M059J (cell line): ENCODE data around the gene CNTN6. TPM values are rescaled to one million over a fixed set of nuclear protein-coding genes. Genes with fewer than 3 reads are reported as not detected.
"Not testable (repeated sequence)": the region's sequence is repeated elsewhere in the genome, so short reads cannot be mapped to it uniquely, and the experiment has no call there.

Experiments used
- DNase-seq: peaks from one replicate; pipeline ENCODE4 v3.0.0-alpha.2; 2012; ENCODE audit warnings: low read depth
- total RNA-seq: library from RNA; depleted of rRNA; stranded (reverse); fragments of >200 nt; shearing (Covaris generic); gene quantifications from 2 replicates; pipeline ENCODE4 v1.2.3, GENCODE V29; 2014

Gene CNTN6
- total RNA-seq, 1 experiment from 2014 or later: not detected

DNA sequence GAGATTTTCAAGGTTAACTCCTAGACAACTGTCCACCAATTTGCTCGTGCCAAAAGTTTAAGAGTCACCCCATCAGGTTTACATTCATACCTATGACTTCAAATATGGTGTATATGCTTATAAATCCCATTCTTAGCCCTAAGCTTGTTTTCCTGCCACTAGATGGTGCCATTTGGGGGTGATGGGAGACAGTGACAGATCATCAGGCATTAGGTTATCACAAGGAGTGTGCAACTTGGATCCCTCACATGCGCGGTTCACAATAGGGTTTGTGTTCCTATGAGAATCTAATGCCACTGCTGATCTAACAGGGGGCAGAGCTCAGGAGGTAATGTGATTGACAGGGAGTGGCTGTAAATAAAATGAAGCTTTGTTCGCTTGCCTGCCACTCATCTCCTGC is 182.7 kb downstream of the CNTN6 start:
- DNase-seq: no peak

DNA sequence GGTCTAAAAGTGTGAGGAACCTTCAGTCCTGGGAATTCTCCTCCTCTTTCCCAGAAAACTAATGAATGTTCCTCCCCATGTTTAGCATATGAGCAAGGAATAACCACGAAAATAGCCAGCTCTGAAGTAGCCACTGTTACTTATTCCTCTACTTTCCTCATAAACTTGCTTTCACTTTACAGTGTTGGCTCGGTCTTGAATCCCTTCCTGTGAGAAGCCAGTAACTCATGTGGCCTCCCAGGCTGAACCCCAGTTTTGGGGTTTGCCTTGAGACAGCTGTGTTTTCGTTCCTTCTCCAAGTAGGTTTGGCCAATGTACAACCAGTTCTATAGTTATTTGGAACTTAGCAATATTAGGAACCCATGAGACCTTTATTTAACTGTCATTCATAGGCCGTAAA is 195.0 kb downstream of the CNTN6 start:
- DNase-seq: no peak

DNA sequence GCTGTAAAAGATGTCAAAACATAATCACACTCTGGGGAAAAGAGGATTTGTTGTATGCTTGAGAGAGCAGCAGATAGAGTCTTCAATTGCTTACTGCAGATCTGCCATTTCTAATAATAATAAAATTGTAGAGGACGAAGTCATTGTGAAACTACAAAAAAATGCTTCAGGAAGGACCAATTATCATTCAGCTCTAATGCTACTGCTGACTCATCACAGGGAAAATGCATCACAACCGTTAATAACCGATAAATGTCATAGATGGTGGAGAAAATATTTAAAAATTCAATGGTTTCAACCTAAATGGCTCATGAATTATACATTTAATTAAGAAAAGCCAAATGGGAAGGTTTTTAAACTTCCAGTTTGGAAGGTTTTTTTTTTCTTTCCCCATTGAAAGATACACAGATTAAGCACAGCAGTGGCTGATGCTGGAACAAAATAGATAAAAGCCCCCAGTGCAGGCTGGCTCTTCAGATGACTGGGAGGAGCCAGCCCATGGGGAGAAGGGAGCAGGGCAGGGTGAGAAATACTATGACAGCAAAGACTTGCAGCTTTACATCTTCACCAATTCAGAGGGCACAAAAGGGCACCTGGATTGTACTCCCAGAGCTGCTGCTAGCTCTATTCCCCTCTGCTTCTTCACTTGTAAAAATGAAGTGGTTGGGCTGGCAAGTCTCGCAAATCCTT is 196.1 kb downstream of the CNTN6 start:
- no peak for DNase-seq

DNA sequence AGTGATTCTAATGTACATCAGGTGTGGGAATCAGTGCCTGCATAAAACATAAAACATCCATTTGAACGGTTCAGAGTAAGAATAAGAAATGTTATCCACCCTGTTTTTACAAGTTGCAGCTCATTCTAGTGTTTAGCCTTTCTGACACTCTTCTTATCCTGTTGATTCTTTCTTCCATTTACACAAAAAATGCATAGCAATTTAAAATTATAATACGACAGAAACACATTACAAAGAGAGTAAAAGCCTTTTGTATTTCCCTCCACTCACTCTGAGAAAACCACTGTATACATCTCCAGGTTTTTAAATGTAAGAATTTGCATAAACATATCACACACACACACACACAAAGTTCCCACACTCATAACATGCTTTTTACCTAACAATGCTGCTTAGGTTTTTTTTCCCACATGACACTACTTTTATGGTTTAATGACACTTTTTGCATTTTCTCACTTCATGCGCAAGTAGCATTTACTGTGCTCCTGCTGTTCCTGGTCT is 199.8 kb downstream of the CNTN6 start:
- no peak for DNase-seq

DNA sequence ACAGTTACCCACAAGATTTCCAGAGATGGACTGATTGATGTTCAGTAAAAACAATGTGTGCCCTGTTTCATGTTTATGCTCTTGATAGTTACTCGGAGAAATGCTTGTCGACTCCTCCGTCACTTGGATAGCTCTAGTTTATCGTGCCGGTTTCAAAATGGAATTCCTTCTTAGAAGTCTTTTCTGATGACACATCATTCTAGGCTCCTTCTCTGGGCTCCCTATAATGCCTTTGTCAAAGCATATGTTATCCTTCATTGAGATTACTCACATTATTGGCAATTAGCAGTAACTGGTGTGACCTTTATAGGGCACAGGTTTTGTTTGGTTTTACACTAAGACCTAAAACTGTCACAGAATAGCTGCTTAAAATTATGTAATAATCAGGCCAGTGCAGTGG is 201.8 kb downstream of the CNTN6 start:
- DNase-seq: no peak

DNA sequence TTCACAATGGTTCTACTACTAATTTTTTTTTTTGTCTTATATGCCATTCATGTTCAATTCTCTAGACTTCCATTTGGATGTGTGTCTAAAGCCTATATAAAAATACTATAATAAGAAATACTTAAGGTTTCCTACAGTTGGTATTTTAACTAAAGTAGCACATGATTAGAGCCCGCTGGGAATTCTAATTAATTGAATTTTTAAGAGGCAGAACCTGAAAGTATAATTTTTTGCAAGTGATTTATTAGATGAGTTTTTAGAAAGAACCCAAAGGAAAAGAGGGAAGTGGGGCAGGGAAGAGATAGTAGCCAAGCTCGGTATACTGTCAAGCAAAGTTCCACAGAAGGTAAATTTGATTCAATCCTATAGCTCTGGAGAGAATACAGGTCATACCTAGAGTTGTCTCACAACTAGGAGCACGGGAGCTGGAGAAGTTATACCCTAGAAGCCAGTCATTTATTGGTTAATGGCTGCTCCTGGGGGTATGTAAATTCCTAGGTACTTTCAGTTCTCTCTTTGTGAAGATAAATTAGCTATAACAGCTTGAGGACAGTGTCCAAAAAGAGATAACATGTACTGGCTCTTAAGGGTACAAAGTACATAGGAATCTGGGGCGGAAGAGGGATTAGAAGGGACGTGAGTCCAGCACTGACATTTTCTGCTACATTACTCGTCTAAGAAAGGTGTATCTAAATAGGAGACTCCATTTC is 225.6 kb downstream of the CNTN6 start:
- DNase-seq: no peak

DNA sequence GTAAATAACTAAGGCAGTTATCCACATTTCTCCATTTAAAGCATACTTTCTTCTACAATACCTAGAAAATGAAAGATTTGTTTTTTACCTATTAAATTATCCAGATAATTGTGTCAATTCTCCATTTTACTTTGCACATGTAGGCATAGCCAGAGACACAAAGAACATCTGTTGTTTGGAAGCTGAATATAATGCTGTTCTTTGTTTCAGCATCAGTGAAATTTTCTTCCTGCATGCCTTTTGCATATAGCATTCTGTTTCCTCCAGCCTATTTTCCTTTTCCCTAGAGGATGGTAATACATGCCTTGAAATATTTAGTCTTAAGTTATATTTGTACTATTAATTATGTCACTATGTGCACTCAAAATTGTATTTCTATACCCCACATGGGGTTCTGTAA is 233.7 kb downstream of the CNTN6 start:
- no peak for DNase-seq

DNA sequence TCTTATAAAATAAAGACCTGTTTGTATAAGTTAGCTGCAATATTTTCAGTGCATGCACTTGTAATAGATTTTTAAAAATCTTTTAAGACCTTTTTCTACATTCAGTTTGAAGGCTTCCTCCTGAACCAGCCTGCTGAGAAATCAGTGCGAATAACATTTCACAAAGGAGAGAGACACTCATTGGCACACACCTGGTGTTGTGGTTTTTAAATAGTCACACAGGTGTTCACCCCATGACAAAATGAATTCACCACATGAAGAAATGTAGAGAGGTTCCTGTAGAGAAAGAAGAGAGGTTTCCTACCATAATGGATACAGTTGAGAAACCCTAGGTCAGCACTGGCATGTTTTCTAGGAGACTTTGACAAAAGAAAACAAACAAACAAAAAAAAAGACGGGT is 237.3 kb downstream of the CNTN6 start:
- no peak for DNase-seq

DNA sequence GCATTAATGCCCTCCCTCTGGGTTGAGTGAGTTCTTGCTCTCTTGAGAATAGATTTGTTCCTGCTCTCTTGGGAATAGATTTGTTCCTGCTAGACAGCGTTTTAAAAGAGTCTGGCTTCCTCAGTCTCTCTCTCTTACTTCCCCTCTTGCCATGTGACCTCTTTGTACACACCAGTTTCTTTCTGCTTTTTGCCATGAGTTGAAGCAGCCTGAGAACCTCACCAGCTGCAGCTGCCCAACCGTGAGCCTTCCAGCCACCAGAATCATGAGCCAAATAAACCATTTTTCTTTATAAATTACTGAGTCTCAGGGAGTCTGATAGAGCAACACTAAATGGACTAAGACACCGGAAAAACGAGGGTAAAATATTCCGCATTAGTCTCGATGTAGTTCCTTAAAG is 253.6 kb downstream of the CNTN6 start:
- DNase-seq: no peak

DNA sequence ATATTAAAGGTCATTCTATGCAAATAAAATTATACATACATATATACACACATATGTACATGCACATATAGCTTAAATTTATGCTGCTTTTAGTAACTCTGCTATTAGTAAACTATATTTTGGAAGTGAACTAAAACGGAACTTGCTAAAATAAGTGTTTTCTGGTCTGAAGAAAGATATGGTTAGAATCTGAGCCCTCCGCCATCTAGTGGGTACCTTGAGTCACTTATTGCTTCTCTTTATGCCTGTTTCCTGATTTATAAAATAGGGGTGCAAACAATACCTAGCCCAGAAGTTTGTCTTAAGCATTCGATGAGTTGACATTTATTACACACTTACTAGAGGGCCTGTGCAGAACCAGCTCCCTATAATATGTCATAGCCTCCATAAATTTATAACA is 255.7 kb downstream of the CNTN6 start:
- DNase-seq: no peak

DNA sequence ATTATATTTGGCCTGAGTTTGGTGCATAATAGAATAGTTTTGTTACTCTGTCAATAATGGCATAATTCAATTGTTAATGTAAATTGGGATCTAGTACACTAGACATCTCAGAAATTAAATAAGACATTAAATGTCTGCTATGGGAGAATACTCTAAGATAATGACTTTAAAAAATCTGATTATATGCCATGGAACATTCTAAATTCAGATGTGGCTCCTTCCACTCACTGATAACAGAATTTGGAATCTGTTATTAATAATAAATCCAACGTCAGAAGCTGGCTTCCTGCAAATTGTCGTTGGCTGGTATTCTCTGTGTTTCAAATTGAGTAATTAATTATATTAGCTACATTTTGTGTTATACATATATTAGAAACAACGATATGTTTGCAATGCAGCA is 258.1 kb downstream of the CNTN6 start:
- DNase-seq: no peak

DNA sequence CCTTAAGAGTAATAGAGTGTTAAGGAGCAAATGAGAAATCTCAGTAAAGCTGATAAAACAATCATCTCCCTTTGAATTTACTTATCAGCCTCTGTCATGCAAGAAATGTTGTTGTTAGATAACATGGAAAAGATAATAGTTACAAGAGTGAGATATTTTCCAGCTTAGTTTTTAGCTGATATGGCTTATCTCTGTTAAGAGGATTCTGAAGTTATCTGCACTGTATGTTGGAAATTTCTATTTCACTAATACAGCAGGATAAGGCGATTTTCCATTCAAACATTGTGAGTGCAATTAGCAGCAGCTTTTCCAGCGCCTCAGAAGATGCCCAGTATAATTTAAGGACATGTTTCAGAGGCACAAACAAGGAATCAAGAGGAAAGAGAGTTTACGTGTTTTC is 262.9 kb downstream of the CNTN6 start:
- no peak for DNase-seq

DNA sequence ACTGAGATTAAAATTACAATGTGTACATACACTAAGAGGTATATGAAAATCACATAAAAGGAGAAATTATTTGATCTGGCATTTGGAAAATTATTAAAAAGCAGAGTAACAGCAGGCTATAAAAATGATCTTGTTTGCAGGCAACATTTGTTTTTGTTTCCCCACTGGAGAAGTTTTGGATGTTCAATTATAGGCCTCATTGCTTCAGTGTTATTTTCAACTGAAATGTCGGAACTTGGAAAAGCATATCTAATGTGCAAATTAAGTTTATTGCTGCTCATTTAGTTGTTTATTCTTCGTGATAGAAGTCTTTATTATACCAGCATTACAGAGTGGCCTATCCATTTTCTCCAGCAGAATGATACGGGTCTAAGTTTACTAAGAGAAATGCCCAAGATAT is 263.3 kb downstream of the CNTN6 start:
- no peak for DNase-seq

DNA sequence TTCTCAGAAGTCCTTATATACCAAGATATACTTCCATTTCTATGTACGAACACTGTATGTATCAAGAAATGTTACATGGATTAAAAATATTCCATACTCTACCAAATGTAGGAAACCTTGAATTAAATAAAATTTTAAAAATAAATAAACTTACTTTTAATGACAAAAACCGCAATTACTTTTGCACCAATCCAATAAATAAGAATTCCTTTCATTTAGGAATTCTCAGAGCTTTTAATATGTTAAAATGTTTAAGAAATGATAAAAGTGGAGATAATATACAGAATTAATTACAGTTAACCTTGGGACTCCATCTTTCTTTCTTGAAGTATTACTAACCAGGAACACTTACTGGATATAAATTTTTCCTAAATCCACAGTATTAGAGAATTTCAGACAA is 272.7 kb downstream of the CNTN6 start:
- DNase-seq: no peak

DNA sequence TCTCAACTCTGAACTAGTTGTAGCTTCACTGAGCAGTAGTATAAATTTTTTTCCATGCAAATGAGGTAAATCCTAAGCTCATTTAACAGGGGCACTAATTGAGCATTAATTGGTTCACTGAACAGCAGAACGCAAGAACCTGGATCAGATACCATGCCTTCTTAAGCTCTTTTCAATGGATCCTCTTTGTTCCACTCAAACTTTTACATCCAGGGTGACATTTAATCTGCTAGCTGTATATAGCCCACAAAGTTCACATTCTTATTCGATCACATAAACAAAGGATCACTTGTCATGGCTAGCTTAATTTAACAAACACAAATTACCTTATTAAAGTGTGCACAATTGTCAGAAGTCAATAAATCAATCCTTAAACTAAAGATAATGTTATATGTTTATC is 281.6 kb downstream of the CNTN6 start:
- no peak for DNase-seq

DNA sequence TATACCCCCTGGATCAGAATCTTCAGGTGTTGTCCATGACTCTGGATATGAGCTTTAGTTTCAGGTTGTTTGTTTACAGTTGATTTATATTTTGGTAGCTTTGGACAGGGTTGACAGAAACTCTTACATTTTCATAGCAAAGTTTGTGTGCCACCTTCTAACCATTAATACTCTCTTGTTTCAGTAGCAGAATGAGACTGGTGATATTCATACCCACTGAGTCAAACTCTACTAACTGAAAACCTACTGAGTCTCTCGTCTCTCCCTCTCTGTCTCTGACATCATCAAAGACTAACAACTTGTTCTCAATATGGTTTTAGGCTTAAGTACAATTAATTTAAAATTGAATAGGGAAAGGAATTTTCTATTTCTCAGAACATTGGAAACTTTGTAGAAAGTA is 282.3 kb downstream of the CNTN6 start:
- DNase-seq: no peak

DNA sequence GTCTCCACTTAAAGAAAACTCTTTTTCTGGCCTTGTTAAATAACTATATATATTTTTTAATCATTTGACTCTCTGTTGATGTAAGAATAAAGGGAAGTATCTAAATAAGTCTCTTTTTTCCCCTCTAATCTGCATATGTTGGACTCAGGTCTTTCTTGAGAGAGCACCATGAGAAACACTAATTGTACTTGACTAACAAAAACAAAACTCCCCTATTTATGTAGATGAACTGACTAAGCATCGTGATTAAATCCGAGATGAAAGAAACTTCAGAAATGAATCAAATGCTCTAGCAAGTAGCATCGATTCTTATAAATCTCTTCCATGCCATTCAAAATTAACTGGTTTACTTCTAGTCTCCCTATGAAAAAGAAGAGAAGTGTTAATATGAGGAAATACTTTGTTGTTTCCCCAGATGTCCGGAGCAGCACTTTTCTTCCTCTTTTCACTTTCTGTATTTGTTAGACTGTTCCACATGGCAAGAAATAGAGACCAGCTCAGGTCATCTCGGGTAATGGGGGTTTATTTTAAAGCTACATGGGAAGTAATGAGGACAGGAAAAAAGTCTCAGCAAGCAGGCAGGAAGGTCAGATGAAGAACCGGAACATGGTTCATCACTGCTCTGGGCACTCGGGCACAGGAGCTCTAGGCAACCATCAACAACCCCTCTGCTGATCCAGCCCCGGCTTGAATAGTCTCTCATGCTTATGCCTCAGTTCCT is 288.3 kb downstream of the CNTN6 start:
- DNase-seq: no peak

DNA sequence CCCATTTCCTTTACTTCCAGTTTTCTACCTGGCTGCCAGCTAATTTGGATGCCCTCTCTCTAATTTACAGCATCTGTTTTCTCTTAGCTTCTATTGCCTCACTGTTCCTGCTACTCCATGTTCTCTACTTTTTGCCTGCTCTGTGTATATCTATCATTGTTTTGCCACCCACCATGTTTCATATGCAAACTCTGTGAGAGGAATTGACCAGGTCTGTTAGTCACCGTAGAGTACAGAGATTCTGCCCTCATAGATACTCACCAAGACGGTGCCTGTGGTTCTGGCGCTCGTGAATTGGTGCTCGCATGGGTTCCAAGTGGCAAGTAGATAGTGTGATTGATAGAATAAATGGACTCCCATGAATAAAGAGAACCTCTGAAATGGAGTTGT is 288.8 kb downstream of the CNTN6 start:
- no peak for DNase-seq

DNA sequence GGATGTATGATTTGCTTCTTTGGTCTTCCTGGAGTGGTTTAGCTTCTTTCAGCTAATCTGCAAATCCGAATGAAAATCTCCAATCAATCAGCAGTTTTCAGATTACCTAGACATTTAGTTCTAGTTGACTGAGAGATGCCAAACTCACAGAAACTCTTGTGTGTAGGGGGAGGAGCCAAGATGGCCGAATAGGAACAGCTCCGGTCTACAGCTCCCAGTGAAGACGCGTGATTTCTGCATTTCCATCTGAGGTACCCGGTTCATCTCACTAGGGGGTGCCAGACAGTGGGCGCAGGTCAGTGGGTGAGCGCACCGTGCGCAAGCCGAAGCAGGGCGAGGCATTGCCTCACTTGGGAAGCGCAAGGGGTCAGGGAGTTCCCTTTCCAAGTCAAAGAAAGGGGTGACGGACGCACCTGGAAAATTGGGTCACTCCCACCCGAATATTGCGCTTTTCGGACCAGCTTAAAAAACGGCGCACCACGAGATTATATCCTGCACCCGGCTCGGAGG is 294.6 kb downstream of the CNTN6 start:
- not testable (repeated sequence) for DNase-seq

DNA sequence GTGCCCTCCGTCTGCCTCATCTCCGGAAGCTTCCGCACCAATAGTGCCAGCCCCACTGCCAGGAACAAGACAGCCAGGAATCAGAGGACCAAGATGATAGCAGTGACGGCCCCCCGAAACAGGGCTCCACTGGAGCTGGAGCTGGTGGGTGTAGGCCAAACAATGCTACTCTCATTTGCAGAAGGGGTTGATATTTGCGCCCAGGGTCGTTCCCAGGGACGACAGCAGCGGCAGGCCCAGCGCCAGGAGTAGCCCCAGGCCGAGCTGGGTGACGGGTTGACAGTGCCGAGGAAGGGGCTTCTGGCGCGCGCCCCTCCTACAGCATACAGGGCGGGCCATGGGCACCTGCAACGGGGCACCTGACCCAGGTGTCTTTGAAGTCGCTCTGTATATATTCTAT is 301.4 kb downstream of the CNTN6 start:
- no peak for DNase-seq

DNA sequence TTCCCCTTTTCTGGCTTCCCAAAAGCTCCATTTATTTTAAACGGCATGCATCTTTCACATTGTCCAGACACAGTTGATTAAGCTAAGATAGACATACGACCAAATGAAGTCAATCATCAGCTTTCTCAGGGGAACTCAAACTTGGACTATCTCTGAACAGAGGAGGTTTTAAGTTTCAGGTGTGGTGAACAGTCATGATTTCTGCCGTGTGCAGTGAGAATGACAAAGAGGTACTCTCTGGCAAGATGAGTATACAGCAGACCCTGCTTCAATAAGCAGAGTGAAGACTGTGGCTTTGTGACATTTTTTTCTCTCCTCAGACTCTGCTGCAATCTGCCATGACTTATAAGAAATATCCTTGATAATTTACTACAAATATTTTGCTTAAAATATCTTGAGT is 307.7 kb downstream of the CNTN6 start:
- no peak for DNase-seq

DNA sequence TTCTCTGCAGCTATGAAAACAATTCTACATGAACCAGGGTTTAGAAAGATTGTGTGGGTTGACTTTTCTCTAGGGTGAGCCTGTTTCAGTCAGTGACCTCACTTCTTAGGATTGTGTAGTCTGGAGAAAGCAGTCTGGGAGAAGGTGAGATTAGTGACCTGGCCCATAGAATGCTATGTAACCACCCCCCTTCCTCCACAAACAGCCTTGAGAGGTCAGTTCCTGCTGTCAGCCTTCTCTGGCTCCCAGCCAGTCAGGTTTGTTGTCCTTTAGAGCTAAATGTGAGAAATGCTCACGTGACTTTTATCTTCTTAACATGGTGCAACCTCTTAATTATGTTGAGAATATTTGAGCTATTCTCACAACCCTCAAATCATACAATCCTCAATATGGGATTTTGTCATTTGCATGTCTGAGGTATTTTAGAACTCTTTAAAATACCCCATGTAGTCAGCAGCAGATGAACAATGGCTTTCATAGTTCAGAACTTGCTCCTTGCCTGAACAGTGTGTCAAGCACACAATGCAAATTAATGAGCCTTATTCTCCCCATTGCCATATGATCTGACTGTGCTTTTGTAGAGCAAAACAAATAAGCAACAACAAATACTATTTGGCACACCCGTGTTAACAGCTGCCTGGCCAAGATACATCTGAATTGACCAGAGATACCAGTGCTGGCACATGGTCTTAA is 311.6 kb downstream of the CNTN6 start:
- no peak for DNase-seq
